ENCODE results near the gene LYPLA2. TPM values are rescaled to one million over a fixed set of nuclear protein-coding genes. Genes with fewer than 3 reads are reported as not detected.

LYPLA2 gene
- total RNA-seq = 10 to 100 TPM; 92.5 to 93.9 TPM

DNA sequence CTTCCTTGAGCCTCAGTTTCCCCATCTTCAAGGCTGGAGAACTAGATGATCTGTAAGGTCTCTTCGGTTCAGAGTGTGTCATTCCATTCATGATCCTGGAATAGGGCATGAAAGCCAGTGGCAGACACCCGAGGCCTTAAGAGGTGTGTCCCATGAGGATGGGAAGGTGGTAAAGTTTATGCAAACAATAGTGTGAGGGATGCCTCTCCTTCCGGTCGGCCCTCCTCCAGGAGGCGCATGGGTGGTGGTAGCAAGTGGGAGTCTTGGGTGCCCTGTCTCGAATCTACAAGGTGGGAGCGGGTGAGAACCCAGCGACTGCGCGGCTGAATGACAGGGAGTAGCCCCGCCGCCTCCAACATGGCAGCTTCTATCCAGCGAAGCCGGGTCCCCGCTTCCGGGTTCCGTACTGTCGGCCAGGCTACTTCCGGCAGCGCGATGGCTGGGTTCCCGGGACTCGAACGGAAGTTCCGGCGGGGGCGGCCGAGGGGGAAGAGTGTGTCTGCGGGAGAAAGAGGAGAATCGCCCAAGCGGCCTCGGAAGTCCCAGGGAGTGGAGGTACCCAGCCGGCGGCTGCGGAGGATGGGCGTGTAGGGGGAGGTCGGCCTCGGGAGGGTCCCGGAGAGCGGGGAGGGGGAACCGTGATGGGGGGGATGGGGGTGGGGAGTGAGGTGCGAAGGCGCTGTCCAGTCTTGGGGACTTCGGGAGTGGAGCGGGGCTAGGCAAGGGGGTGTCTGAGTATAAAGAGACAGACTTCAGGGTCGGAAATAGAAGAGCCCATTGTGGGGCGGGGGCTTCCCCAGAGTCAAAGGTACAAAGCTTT is at the start of gene LYPLA2:
Gene LYPLA2, plus strand, starts transcription at position 450 of the 820 bp plus-strand sequence. CDS start 1,538 bp downstream, outside the sequence.
- ChIA-PET CTCF (interaction anchor here (0.6 to 2.1 kb wide), 5 partner anchors 10 to 46 kb away, joined by 3 to 9 read pairs (median 4); partner anchors contain the start of gene GALE), POLR2A (interaction anchor here (0.6 to 1.9 kb wide), 4 partner anchors 9 to 13 kb away, joined by 3 to 5 read pairs (median 4); partner anchors contain the start of gene PITHD1)

DNA sequence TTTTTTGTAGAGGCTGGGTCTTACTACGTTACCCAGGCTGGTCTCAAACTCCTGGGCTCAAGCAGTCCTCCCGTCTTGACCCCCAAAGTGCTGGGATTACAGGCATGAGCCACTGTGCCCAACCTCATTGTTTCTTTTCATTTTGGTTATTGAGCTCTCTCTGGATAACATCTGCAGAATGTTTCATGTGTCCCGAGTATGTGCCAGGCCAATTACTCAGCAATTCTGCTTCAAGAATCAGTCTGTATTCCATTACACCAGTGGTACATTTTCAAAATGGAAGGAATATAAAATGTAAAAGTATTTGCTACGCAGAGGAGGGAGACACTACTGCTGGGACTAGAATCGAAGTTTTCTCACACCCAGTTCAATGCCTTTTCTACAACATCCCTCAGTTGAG is 49.3 kb upstream of the LYPLA2 start:
- CTCF ChIA-PET = interaction anchor here (1.4 kb wide), 1 partner anchor 13 kb away, joined by 3 read pairs; no protein-coding TSS in a partner anchor
- POLR2A ChIA-PET = no interaction called here

DNA sequence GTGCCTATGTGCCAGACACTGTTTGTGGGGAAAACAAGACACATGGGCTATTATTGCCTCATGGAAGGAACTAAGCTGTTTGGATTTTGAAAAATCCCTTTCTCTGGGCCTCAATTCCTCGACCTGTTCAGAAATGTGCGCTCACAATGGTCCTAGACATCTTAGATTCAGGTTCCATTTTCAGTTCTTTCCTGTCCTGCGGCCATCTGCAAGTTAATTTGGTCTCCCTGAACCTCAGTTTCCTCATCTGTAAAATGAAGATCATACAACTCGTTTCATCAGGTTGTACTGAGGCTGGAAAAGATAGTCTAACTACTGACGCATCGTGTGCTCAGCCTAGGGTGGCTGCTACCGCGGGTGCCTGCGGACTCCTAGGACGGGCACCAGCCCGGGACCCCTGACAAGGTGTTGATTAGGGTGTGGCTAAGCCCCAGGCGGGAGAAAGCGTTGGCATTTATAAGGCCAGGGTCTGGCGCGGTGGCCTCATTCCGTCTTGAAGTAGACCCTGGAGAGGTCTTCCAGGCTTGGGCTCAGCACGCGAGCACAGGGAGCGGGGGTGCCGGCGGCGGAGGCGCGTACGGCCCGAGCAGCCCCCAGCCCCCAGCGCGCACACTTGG is 48.2 kb upstream of the LYPLA2 start:
- ChIA-PET POLR2A (interaction anchor here (1.0 to 1.8 kb wide), 3 partner anchors 11 to 51 kb away, joined by 3 to 8 read pairs (median 4); partner anchors contain the start of genes PITHD1 and RPL11), CTCF (interaction anchor here (2.1 kb wide), 1 partner anchor 51 kb away, joined by 6 read pairs; the partner anchor contains the start of gene RPL11)

DNA sequence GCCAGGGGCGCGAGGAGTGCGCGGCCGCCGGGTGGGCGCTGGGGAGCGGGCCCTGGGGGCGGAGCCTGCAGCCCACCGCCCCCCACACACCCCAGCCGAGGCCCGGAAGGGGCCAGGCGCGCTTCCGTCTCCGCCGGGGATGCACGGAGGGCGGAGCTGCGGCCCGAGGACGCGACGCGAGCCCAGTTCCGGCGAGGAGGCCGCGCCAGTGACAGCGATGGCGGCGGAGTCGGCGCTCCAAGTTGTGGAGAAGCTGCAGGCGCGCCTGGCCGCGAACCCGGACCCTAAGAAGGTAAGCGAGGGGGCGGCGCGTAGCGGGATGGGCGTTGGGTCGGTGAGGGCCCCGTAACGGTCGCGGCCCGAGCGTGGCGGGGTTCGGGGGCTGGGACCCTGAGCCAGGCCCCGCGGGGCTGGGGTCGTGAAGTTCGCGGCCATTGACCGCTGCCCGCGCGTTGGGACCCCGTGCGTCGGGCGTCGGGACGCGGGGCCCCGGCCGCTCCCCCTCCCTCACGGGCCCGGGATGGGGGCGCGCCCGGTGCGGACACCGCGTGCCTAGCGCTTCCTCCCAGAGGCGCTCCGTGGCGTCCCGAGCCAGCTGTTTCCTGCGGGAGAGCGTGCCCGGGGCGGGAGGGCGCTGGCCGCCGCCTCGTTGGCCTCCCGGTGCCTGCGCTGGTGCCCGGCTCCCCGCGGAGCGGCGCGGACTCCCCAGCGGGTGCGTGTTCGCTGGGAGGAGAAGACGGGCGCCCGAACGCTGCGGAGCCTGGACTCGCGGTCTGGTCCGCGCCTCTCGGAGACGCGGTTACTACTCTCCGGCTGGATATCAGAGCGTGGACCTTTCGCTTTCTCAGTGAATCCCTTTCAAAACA is 47.4 kb upstream of the LYPLA2 start, which contains the start of gene ELOA:
Gene ELOA, plus strand, starts transcription at position 185 of the 866 bp plus-strand sequence. Its CDS starts 33 bp downstream, at position 218.
- POLR2A ChIA-PET = interaction anchor here (0.6 to 1.8 kb wide), 5 partner anchors 11 to 52 kb away, joined by 3 to 8 read pairs (median 4); partner anchors contain the start of genes PITHD1 and RPL11
- CTCF ChIA-PET = interaction anchor here (0.7 to 2.6 kb wide), 4 partner anchors 27 to 371 kb away, joined by 3 to 8 read pairs (median 6); partner anchors contain the start of gene RPL11

DNA sequence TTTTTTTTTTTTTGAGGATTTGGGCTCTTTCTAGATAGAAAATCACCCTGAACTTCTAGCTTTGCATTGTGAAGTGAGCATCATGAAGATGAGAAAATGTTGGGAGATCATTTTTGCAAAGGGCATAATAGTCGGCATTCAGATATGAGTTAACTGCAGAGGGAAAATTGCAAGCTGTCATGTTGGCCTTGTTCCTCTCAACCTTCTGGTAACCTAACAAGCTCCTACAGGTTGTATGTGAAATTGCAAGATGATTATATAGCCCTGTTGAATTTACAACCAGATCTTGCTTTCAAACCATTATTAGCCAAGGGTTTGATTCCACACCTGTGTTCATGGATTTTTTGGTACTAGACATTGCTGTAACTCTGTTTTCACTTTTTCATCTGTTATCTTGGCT is 45.4 kb upstream of the LYPLA2 start:
- POLR2A ChIA-PET = interaction anchor here (0.8 to 1.5 kb wide), 2 partner anchors 33 to 1293 kb away, joined by 5 read pairs; partner anchors contain the start of gene PITHD1
- CTCF ChIA-PET = interaction anchor here (2.6 kb wide), 1 partner anchor 25 kb away, joined by 8 read pairs; no protein-coding TSS in a partner anchor

DNA sequence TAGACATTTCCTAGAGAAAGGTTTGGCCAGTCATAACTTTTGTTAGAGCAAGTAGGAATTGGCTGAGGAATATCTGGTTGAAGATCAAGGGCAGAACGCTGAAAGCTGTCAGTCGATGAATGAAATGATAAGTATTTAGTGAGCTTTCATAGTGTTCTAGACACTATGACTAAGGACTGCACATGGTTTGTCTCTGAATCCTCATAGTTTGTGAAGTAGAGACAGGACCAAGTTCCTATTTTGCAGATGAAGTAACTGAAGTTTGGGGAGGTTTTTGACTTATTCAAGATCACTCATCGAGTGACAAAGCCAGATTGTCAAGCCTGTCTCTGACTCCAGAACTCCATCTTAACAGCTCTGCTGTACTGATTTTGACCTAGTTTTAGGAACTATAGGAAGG is 42.9 kb upstream of the LYPLA2 start:
- POLR2A ChIA-PET = no interaction called here
- CTCF ChIA-PET = interaction anchor here (2.4 kb wide), 1 partner anchor 24 kb away, joined by 7 read pairs; no protein-coding TSS in a partner anchor

DNA sequence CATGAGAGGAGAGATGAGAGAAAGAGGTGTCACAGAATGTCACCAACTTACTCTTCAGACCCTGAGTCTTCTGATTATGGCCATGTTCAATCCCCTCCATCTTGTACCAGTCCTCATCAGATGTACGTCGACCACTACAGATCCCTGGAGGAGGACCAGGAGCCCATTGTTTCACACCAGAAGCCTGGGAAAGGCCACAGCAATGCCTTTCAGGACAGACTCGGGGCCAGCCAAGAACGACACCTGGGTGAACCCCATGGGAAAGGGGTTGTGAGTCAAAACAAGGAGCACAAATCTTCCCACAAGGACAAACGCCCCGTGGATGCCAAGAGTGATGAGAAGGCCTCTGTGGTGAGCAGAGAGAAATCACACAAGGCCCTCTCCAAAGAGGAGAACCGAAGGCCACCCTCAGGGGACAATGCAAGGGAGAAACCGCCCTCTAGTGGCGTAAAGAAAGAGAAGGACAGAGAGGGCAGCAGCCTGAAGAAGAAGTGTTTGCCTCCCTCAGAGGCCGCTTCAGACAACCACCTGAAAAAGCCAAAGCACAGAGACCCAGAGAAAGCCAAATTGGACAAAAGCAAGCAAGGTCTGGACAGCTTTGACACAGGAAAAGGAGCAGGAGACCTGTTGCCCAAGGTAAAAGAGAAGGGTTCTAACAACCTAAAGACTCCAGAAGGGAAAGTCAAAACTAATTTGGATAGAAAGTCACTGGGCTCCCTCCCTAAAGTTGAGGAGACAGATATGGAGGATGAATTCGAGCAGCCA is 39.7 kb upstream of the LYPLA2 start:
- ChIA-PET CTCF (interaction anchor here (0.6 to 0.9 kb wide), 2 partner anchors 13 to 750 kb away, joined by 3 read pairs; no protein-coding TSS in a partner anchor), POLR2A (interaction anchor here (0.7 kb wide), 1 partner anchor 39 kb away, joined by 4 read pairs; no protein-coding TSS in a partner anchor)

DNA sequence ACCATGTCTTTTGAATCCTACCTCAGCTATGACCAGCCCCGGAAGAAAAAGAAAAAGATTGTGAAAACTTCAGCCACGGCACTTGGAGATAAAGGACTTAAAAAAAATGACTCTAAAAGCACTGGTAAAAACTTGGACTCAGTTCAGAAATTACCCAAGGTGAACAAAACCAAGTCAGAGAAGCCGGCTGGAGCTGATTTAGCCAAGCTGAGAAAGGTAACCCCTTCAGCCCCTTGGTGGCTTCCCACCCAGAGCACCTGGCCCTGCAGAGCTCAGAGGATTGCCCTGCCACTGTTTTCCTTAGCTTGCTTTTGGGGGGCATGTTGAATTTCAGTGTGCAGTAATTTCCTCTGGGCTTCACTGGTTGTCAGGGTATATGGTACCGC is 39.1 kb upstream of the LYPLA2 start:
- ChIA-PET POLR2A (interaction anchor here (0.7 kb wide), 1 partner anchor 39 kb away, joined by 4 read pairs; no protein-coding TSS in a partner anchor), CTCF (interaction anchor here (0.6 to 0.9 kb wide), 2 partner anchors 14 to 750 kb away, joined by 3 read pairs; no protein-coding TSS in a partner anchor)

DNA sequence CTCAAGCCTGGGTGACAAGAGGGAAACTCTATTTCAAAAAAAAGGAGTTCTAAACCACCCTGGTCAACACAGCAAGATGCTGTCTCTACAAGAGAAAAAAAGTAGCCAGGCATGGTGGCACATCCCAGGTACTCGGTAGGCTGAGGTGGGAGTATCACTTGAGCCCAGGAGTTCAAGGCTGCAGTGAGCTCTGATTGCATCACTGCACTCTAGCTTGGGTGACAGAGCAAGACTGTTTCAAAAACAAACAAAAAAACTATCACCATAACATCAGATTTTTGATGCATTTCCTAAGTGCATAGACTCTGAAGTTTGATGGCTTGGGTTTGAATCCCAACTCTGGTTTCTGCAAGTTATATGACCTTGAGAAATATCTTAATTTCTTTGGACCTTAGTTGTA is 38.0 kb upstream of the LYPLA2 start:
- POLR2A ChIA-PET = interaction anchor here (0.6 kb wide), 1 partner anchor 94 kb away, joined by 5 read pairs; no protein-coding TSS in a partner anchor
- CTCF ChIA-PET = no interaction called here

DNA sequence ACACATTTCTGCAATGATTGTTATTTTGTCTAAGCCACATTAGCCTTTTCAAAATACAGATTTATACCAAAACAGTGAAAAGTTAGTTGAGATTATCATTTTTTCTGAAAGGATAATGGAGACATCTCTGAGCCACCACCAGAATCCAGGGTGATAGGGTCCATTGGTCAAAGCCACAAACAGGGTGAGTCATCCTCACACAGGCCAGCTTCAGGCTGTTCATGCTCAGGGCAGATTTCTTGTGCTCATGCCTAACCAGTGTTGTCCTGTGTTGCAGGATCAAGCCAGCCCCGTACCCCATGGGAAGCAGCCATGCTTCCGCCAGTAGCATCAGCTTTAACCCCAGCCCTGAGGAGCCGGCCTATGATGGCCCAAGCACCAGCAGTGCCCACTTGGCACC is 34.3 kb upstream of the LYPLA2 start:
- ChIA-PET POLR2A (no interaction called here), CTCF (no interaction called here)

DNA sequence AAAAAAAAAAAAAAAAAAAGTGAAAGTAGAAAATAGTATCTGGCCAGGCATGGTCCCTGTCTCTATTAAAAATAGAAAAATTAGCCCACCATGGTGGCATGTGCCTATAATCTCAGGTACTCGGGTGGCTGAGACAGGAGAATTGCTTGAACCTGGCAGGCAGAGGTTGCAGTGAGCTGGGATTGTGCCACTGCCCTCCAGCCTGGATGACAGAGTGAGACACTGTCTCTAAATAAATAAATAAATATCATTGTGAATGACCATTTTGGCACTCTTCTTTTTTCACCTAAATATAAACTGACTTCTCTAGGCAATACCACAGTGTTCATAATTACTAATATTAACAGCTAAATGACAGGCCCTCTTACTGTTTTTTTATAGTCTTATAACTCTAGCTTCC is 33.1 kb upstream of the LYPLA2 start:
- CTCF ChIA-PET = interaction anchor here (0.7 kb wide), 1 partner anchor 85 kb away, joined by 3 read pairs; no protein-coding TSS in a partner anchor
- POLR2A ChIA-PET = interaction anchor here (0.6 to 1.0 kb wide), 2 partner anchors 10 to 64 kb away, joined by 4 to 5 read pairs; no protein-coding TSS in a partner anchor

DNA sequence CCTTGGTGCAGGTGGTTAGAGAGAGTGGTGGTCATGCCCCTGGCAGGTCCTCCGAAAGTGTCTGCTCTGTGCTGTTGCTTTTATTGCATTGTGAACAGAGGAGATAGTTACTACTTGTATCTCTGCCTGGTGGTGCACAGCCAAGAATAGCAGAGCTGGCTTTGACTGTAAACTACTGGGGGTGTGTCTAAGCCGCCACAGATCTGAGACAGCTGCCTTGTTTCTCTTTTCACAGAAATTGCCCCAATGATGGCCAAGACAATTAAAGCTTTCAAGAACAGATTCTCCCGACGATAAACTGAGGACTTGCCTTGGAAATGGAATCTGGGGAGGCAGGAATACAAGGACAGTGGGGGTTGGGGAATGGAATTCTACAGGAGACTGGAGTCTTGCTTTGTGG is 31.7 kb upstream of the LYPLA2 start:
- POLR2A ChIA-PET = no interaction called here
- CTCF ChIA-PET = interaction anchor here (1.1 kb wide), 1 partner anchor 13 kb away, joined by 3 read pairs; no protein-coding TSS in a partner anchor

DNA sequence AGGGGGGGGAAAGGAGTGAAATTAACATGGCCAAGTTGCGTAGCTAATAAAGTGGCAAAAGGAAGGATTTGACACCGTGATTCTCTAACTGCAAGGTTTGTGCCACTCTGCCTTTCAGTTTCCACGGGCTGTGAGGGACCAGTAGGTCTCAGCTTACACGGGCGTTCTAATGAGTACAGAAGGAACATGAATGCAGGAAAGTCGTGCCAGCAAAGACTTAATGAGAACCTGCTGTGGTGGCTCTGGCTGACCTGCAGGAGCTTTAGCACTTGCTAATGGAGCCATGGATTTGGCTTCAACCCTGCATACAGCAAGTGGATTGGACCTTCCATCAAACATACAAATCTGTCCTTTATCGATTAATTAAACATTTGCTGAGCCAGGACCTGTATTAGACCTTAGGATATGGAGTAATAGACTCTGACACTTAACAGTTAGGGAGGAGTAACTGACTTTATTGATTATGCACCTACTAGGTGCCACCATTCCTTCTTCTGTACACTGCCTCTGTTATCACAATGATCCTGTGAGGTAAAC is 27.8 kb upstream of the LYPLA2 start:
- POLR2A ChIA-PET = interaction anchor here (0.6 kb wide), 1 partner anchor 25 kb away, joined by 7 read pairs; no protein-coding TSS in a partner anchor
- CTCF ChIA-PET = interaction anchor here (3.0 kb wide), 1 partner anchor 8 kb away, joined by 8 read pairs; no protein-coding TSS in a partner anchor

DNA sequence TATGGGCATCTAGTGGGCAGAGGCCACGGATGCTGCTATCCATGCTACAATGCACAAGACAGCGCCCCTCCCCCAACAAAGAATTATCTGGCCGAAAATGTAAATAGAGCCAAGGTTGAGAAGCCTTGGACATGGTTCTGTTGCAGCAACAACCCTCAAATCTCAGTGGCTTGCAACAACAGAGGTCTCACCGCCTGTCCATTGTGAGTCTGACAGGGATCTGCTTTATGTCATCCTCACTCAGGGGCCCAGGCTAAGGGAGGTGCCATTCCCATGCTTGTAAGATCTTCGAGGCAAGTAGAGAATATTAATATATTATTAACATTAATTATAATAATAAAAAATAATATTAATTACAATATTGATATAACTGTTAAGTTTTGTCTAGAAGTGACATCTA is 22.2 kb upstream of the LYPLA2 start:
- ChIA-PET POLR2A (interaction anchor here (0.7 kb wide), 1 partner anchor 10 kb away, joined by 4 read pairs; no protein-coding TSS in a partner anchor), CTCF (no interaction called here)

DNA sequence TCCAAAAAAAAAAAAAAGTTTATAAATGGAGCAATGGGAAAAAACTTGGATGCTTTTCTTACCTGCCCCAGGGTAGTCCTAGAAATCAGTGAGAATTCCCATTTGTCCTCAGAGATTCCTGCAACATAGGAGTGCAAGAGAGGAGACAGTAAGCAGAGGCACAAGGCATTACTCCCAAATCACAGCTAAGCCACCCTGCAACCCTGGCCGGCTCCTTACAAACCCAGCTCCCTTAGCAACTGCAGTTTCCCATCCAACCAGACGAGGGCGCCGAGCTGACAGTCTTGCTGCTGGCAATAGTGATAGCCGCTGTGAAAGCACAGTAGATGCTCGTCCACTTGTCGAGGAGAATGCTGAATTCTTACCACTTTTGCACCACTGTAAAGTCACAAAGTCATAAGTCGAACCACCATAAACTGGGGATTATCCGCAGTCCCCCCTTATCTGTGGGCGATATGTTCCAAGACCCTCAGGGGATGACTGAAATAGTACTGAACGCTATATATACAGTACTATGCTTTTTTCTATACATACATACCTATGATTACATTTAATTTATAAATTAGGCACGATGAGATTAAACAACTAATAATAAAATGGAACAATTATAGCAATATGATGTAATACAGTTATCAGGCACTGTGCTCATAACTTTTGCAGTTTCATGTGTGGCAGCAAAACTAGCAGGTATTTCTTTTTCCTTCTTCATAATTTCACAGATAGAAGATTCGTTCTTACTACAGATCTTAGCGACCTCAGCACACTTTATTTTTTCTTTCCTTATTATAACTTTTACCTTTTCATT is 18.7 kb upstream of the LYPLA2 start:
- CTCF ChIA-PET = interaction anchor here (0.6 to 2.5 kb wide), 18 partner anchors 10 to 386 kb away, joined by 3 to 8 read pairs (median 4); partner anchors contain the start of genes ELOA, HMGCL, LYPLA2 and RPL11
- POLR2A ChIA-PET = interaction anchor here (0.6 kb wide), 1 partner anchor 435 kb away, joined by 3 read pairs; no protein-coding TSS in a partner anchor

DNA sequence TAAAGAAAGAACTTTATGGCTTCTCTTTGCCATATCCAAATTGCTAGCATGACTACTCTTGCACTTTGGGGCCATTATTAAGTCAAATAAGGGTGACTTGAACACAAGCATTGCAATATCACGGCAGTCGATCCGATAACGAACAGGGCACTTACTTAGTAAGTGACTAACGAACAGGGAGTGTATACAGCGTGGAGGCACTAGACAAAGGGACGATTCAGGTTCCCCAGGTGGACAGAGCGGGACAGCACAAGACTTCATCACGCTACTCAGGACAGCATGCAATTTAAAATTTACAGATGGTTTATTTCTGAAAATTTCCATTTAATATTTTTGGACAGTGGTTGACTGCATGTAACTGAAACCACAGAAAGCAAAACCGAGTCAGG is 18.1 kb upstream of the LYPLA2 start:
- CTCF ChIA-PET = interaction anchor here (0.9 kb wide), 1 partner anchor 29 kb away, joined by 3 read pairs; no protein-coding TSS in a partner anchor
- POLR2A ChIA-PET = no interaction called here
